ENCODE data around the gene AGR3.

DNA sequence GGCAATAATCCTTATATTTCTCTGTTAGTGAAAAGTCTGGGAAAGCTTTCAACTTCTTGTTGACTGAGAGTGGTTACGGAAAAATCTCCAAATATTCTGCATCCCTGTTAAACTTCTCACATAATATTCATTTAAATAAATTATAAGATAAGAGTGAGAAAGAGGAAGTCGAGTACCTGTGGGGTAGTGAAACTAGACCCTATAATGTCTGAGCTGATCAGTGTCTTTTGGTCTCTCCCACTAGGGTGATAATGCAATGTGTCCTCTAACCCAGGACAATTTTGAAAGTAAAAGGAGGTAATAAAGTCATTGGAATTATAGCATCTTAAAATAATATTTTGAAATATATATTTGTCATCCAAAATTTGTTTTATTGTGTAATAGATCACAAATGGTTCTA is 2.1 kb upstream of the AGR3 start:
- TF ChIP-seq TAF1 (IDR thresholded peaks at IDR 0.05; ENCODE audit: low read depth), result no peak
- no peak for TF ChIP-seq EP300 (IDR thresholded peaks at IDR 0.05; ENCODE audit: borderline replicate concordance)
- TF ChIP-seq CEBPB (IDR thresholded peaks at IDR 0.05), result no peak
- no peak for TF ChIP-seq RAD21 (IDR thresholded peaks at IDR 0.05; ENCODE audit: low read depth)
- TF ChIP-seq EGR1 (IDR thresholded peaks at IDR 0.05), result no peak
- TF ChIP-seq, protein P1, sequence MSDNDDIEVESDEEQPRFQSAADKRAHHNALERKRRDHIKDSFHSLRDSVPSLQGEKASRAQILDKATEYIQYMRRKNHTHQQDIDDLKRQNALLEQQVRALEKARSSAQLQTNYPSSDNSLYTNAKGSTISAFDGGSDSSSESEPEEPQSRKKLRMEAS (IDR thresholded peaks at IDR 0.05), result no peak
- no peak for TF ChIP-seq TCF12 (IDR thresholded peaks at IDR 0.05; ENCODE audit: low read depth)
- no peak for TF ChIP-seq TEAD4 (IDR thresholded peaks at IDR 0.05)
- no peak for TF ChIP-seq FOXM1 (IDR thresholded peaks at IDR 0.05; ENCODE audit: borderline replicate concordance, low read depth)
- no peak for TF ChIP-seq YY1 (IDR thresholded peaks at IDR 0.05; ENCODE audit: low read depth)
- no peak for TF ChIP-seq ZBTB7A (IDR thresholded peaks at IDR 0.05; ENCODE audit: low read depth)
- TF ChIP-seq, protein P2, sequence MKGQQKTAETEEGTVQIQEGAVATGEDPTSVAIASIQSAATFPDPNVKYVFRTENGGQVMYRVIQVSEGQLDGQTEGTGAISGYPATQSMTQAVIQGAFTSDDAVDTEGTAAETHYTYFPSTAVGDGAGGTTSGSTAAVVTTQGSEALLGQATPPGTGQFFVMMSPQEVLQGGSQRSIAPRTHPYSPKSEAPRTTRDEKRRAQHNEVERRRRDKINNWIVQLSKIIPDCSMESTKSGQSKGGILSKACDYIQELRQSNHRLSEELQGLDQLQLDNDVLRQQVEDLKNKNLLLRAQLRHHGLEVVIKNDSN (IDR thresholded peaks at IDR 0.05), result no peak
- TF ChIP-seq, protein P3, sequence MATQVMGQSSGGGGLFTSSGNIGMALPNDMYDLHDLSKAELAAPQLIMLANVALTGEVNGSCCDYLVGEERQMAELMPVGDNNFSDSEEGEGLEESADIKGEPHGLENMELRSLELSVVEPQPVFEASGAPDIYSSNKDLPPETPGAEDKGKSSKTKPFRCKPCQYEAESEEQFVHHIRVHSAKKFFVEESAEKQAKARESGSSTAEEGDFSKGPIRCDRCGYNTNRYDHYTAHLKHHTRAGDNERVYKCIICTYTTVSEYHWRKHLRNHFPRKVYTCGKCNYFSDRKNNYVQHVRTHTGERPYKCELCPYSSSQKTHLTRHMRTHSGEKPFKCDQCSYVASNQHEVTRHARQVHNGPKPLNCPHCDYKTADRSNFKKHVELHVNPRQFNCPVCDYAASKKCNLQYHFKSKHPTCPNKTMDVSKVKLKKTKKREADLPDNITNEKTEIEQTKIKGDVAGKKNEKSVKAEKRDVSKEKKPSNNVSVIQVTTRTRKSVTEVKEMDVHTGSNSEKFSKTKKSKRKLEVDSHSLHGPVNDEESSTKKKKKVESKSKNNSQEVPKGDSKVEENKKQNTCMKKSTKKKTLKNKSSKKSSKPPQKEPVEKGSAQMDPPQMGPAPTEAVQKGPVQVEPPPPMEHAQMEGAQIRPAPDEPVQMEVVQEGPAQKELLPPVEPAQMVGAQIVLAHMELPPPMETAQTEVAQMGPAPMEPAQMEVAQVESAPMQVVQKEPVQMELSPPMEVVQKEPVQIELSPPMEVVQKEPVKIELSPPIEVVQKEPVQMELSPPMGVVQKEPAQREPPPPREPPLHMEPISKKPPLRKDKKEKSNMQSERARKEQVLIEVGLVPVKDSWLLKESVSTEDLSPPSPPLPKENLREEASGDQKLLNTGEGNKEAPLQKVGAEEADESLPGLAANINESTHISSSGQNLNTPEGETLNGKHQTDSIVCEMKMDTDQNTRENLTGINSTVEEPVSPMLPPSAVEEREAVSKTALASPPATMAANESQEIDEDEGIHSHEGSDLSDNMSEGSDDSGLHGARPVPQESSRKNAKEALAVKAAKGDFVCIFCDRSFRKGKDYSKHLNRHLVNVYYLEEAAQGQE (IDR thresholded peaks at IDR 0.05; ENCODE audit: low read depth), result no peak

Measured in Ishikawa (cell line).